GM12878 (cell line): ENCODE data around the gene CACNA1S. TPM values are rescaled to one million over a fixed set of nuclear protein-coding genes. Genes with fewer than 3 reads are reported as not detected.

Experiments
- CBX5 ChIP-seq: sonication (generic); IDR thresholded peaks from 2 replicates; pipeline ENCODE4 v1.6.1; 2016; ENCODE audit warnings: low read depth, moderate library complexity, mild to moderate bottlenecking, inconsistent platforms
- HDGF ChIP-seq: fragments of 450-650 bp; IDR thresholded peaks from 2 replicates; pipeline ENCODE4 v1.6.1; 2016; ENCODE audit warnings: antibody characterized with exemption
- IRF4 ChIP-seq: IDR thresholded peaks from 2 replicates; pipeline ENCODE4 v1.6.1; 2011; ENCODE audit warnings: low read depth, low read length
- MTA3 ChIP-seq: IDR thresholded peaks from 2 replicates; pipeline ENCODE4 v1.6.1; 2012; ENCODE audit warnings: low read length, inconsistent platforms, borderline replicate concordance
- POLR2A ChIP-seq: IDR thresholded peaks from 2 replicates; pipeline ENCODE4 v1.6.1; 2011; ENCODE audit warnings: low read depth, mild to moderate bottlenecking, low read length
- POLR2AphosphoS5 ChIP-seq: IDR thresholded peaks from 2 replicates; pipeline ENCODE4 v1.6.1; 2011; ENCODE audit warnings: mild to moderate bottlenecking, low read length, inconsistent platforms
- RAD51 ChIP-seq: fragments of 450-650 bp; IDR thresholded peaks from 2 replicates; pipeline ENCODE4 v1.6.1; 2016; ENCODE audit warnings: moderate library complexity, mild to moderate bottlenecking, inconsistent platforms
- TBL1XR1 ChIP-seq: IDR thresholded peaks from 2 replicates; pipeline ENCODE4 v1.6.1; 2012; ENCODE audit warnings: low read depth, low read length, improper control_type of control experiment
- ZSCAN29 ChIP-seq: fragments of 450-650 bp; IDR thresholded peaks from 2 replicates; pipeline ENCODE4 v1.6.1; 2017; ENCODE audit warnings: mild to moderate bottlenecking, moderate library complexity
- polyA plus RNA-seq, 11 experiments: library from polyadenylated mRNA; depleted of rRNA in 4 of 11; unstranded in 6 of 11; stranded (reverse) in 5 of 11; fragments of >200 nt; fragmentation: Nextera tagmentation in 4 of 11; fragmentation: Illumina TruSeq in 1 of 11; extraction: Ambion mirVana in 4 of 11; extraction: Trizol in 1 of 11; gene quantifications; 1 replicate in 1 of 11; 2 replicates in 10 of 11; pipeline versions ENCODE4 v1.2.1 to v1.2.3, GENCODE V29; 2011 to 2016; ENCODE audit warnings: inconsistent platforms in 2 of 11, missing spikeins in 2 of 11, low read depth in 1 of 11
- total RNA-seq, 4 experiments: library from RNA; depleted of rRNA in 3 of 4; stranded (reverse); fragments of >200 nt in 3 of 4; fragmentation: Illumina TruSeq in 1 of 4; extraction: Trizol in 1 of 4; gene quantifications; 2 replicates each; pipeline versions ENCODE4 v1.2.1 to v1.2.3, GENCODE V29; 2013 to 2021
- TF ChIP-seq, protein P1 (sequence below): fragments of 450-650 bp; IDR thresholded peaks from 2 replicates; pipeline ENCODE4 v1.6.1; 2017; ENCODE audit warnings: mild to moderate bottlenecking, low read depth, inconsistent platforms; ENCODE audit not compliant: poor library complexity, severe bottlenecking
- TF ChIP-seq, protein P2 (sequence below): fragments of 450-650 bp; conservative IDR thresholded peaks from 2 replicates; pipeline ENCODE4 v1.6.1; 2017; ENCODE audit warnings: mild to moderate bottlenecking, moderate library complexity
- TF ChIP-seq, protein P3 (sequence below): IDR thresholded peaks from 2 replicates; pipeline ENCODE4 v1.6.1; 2012; ENCODE audit warnings: low read depth, low read length, improper control_type of control experiment

Gene CACNA1S
- total and polyA plus RNA-seq, 10 of the 15 experiments (the other 5 are each of a cell fraction or from before 2014, with no cell fraction given), result under 0.01 to 0.04 (median 0.02) TPM; not detected in 6

DNA sequence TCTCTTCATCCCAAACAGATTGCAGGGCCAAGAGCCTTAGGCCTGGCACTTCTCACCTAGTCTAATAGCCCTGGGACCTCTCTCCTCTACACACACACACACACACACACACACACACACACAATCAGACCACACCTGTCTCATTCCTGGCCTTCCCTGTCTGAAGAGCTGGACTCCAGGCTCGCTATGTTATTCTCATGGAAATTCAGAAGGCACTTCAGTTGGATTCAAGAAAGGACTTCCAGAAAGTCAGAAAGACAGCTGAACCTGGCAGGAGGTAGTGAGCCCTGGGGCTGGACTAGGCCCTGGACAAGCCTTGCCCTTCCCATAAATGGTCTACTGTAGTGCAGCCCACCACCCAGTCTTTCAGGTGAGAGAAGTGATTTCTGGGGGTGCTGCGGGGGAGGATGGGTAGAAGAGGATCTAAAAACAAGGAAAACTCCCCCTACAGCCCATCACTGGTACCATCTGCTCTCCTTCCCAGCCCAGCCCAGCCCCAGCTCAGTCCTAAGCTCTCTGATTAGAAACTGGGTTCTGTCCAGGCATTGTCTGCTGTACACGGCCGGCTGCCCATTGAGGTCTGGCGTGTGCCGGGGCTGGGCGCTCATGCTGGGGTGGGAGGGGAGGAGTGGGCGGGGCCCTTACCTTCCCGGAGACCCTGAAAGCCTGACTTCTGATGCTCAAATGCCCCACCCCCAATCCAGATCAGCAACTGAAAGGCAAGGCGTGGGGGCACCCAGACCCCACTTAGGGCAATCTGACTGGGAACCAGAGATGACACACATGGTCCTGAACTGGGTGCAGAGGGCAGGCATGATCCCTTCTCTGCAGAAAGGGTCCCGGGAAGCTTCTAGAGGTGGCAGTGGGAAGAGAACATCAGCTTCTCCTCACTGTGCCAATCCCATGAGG lies 91.3 kb downstream of the CACNA1S start (continued):
- TF ChIP-seq, protein P1, sequence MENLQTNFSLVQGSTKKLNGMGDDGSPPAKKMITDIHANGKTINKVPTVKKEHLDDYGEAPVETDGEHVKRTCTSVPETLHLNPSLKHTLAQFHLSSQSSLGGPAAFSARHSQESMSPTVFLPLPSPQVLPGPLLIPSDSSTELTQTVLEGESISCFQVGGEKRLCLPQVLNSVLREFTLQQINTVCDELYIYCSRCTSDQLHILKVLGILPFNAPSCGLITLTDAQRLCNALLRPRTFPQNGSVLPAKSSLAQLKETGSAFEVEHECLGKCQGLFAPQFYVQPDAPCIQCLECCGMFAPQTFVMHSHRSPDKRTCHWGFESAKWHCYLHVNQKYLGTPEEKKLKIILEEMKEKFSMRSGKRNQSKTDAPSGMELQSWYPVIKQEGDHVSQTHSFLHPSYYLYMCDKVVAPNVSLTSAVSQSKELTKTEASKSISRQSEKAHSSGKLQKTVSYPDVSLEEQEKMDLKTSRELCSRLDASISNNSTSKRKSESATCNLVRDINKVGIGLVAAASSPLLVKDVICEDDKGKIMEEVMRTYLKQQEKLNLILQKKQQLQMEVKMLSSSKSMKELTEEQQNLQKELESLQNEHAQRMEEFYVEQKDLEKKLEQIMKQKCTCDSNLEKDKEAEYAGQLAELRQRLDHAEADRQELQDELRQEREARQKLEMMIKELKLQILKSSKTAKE, result no peak
- TF ChIP-seq TBL1XR1, result no peak
- TF ChIP-seq, protein P2, sequence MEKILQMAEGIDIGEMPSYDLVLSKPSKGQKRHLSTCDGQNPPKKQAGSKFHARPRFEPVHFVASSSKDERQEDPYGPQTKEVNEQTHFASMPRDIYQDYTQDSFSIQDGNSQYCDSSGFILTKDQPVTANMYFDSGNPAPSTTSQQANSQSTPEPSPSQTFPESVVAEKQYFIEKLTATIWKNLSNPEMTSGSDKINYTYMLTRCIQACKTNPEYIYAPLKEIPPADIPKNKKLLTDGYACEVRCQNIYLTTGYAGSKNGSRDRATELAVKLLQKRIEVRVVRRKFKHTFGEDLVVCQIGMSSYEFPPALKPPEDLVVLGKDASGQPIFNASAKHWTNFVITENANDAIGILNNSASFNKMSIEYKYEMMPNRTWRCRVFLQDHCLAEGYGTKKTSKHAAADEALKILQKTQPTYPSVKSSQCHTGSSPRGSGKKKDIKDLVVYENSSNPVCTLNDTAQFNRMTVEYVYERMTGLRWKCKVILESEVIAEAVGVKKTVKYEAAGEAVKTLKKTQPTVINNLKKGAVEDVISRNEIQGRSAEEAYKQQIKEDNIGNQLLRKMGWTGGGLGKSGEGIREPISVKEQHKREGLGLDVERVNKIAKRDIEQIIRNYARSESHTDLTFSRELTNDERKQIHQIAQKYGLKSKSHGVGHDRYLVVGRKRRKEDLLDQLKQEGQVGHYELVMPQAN, result no peak
- peak; percentile 71; the same call in 1 of the 2 replicates for TF ChIP-seq HDGF
- no peak for TF ChIP-seq RAD51
- TF ChIP-seq ZSCAN29, result no peak
- TF ChIP-seq MTA3, result no peak
- TF ChIP-seq POLR2A, result no peak; the same call in none of the 2 replicates
- TF ChIP-seq POLR2AphosphoS5, result no peak
- TF ChIP-seq CBX5, result no peak
- TF ChIP-seq IRF4, result no peak
- TF ChIP-seq, protein P3, sequence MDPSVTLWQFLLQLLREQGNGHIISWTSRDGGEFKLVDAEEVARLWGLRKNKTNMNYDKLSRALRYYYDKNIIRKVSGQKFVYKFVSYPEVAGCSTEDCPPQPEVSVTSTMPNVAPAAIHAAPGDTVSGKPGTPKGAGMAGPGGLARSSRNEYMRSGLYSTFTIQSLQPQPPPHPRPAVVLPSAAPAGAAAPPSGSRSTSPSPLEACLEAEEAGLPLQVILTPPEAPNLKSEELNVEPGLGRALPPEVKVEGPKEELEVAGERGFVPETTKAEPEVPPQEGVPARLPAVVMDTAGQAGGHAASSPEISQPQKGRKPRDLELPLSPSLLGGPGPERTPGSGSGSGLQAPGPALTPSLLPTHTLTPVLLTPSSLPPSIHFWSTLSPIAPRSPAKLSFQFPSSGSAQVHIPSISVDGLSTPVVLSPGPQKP, result no peak
- TF ChIP-seq, all 136 proteins: peak for 6
